WTC11 (cell line): Measurements from ENCODE around the gene KRTAP20-2. TPM values are rescaled to one million over a fixed set of nuclear protein-coding genes. Genes with fewer than 3 reads are reported as not detected.

ENCODE experiments used
- ATAC-seq: fragments of 200-7000 bp; cut with Tn5 transposase; 2 replicates; pipeline ENCODE4 v1.10.0; 2021; ENCODE audit warnings: mild to moderate bottlenecking, moderate library complexity
- CTCF ChIA-PET: fragments of 300-600 bp; sonication (Branson Sonifier 250); formaldehyde crosslinking; loops from one replicate; lab custom pipeline; 2021; ENCODE audit warnings: antibody characterized with exemption; lab: Charles Lee
- POLR2A ChIA-PET: fragments of 350-600 bp; sonication (Branson Sonifier 250); formaldehyde crosslinking; loops from one replicate; lab custom pipeline; 2021; ENCODE audit warnings: antibody characterized with exemption; lab: Charles Lee
- DNase-seq: peaks from one replicate; pipeline ENCODE4 v3.0.0; 2021; ENCODE audit warnings: low spot score
- H3K27ac Mint-ChIP-seq: 2 replicates; pipeline ENCODE4 v1.8.0; 2021; ENCODE audit warnings: mixed read lengths
- H3K27me3 Mint-ChIP-seq: 2 replicates; pipeline ENCODE4 v1.8.0; 2021; ENCODE audit warnings: low read depth, mild to moderate bottlenecking, moderate library complexity, mixed read lengths
- H3K36me3 Mint-ChIP-seq: 2 replicates; pipeline ENCODE4 v1.8.0; 2021; ENCODE audit warnings: mixed read lengths
- H3K4me1 Mint-ChIP-seq: 2 replicates; pipeline ENCODE4 v1.8.0; 2022; ENCODE audit warnings: mixed read lengths
- H3K4me3 Mint-ChIP-seq: 2 replicates; pipeline ENCODE4 v1.8.0; 2021; ENCODE audit warnings: mild to moderate bottlenecking, moderate library complexity, mixed read lengths
- H3K9me3 Mint-ChIP-seq: 2 replicates; pipeline ENCODE4 v1.8.0; 2021; ENCODE audit warnings: mixed read lengths
- CBFB ChIP-seq: sonication (generic); formaldehyde crosslinking; IDR thresholded peaks from 2 replicates; pipeline ENCODE4 v1.8.1; 2022; ENCODE audit warnings: mild to moderate bottlenecking, low read depth, missing genetic modification reagents
- ELF4 ChIP-seq: sonication (generic); formaldehyde crosslinking; IDR thresholded peaks from 2 replicates; pipeline ENCODE4 v1.8.1; 2022; ENCODE audit warnings: low read depth, mild to moderate bottlenecking, moderate library complexity, missing genetic modification reagents
- GABPB1 ChIP-seq: sonication (generic); formaldehyde crosslinking; IDR thresholded peaks from 2 replicates; pipeline ENCODE4 v1.8.1; 2023; ENCODE audit warnings: mild to moderate bottlenecking, missing genetic modification reagents
- IRF2 ChIP-seq: sonication (generic); formaldehyde crosslinking; IDR thresholded peaks from 2 replicates; pipeline ENCODE4 v1.8.0; 2022; ENCODE audit warnings: low read depth, missing genetic modification reagents, borderline replicate concordance
- NFE2L1 ChIP-seq: sonication (generic); formaldehyde crosslinking; IDR thresholded peaks from 2 replicates; pipeline ENCODE4 v1.8.1; 2023; ENCODE audit warnings: missing genetic modification reagents
- NR1H2 ChIP-seq: sonication (generic); formaldehyde crosslinking; IDR thresholded peaks from 2 replicates; pipeline ENCODE4 v1.9.0; 2021; ENCODE audit warnings: mild to moderate bottlenecking, moderate library complexity, missing genetic modification reagents
- RELA ChIP-seq: sonication (generic); formaldehyde crosslinking; IDR thresholded peaks from 2 replicates; pipeline ENCODE4 v1.8.1; 2022; ENCODE audit warnings: missing genetic modification reagents, mild to moderate bottlenecking, borderline replicate concordance
- TEAD1 ChIP-seq: sonication (generic); formaldehyde crosslinking; IDR thresholded peaks from 2 replicates; pipeline ENCODE4 v1.8.0; 2022; ENCODE audit warnings: mild to moderate bottlenecking, missing genetic modification reagents
- ZNF423 ChIP-seq: fragments of 250-450 bp; sonication (Bioruptor Pico); IDR thresholded peaks from 2 replicates; pipeline ENCODE4 v2.1.2; 2022; ENCODE audit warnings: mild to moderate bottlenecking, moderate library complexity
- total RNA-seq: library from RNA; stranded (reverse); gene quantifications from 3 replicates; pipeline ENCODE4 v1.2.3, GENCODE V29; 2021
- TF ChIP-seq, protein P1 (sequence below): sonication (generic); formaldehyde crosslinking; IDR thresholded peaks from 2 replicates; pipeline ENCODE4 v1.8.1; 2023; ENCODE audit warnings: mild to moderate bottlenecking, missing genetic modification reagents
- TF ChIP-seq, protein P2 (sequence below): sonication (generic); formaldehyde crosslinking; IDR thresholded peaks from 2 replicates; pipeline ENCODE4 v1.8.0; 2023; ENCODE audit warnings: mild to moderate bottlenecking, missing genetic modification reagents
- TF ChIP-seq, protein P3 (sequence below): sonication (generic); formaldehyde crosslinking; IDR thresholded peaks from 2 replicates; pipeline ENCODE4 v1.8.0; 2023; ENCODE audit warnings: missing genetic modification reagents, mild to moderate bottlenecking, borderline replicate concordance
- TF ChIP-seq, protein P4 (sequence below): sonication (generic); formaldehyde crosslinking; IDR thresholded peaks from 2 replicates; pipeline ENCODE4 v1.8.1; 2022; ENCODE audit warnings: mild to moderate bottlenecking, missing genetic modification reagents, moderate library complexity, borderline replicate concordance
- TF ChIP-seq, protein P5 (sequence below): sonication (generic); formaldehyde crosslinking; conservative IDR thresholded peaks from 2 replicates; pipeline ENCODE4 v1.8.1; 2023; ENCODE audit warnings: mild to moderate bottlenecking, low read depth, missing genetic modification reagents, moderate library complexity

Gene KRTAP20-2
- total RNA-seq, 1 experiment from 2014 or later, result not detected

DNA sequence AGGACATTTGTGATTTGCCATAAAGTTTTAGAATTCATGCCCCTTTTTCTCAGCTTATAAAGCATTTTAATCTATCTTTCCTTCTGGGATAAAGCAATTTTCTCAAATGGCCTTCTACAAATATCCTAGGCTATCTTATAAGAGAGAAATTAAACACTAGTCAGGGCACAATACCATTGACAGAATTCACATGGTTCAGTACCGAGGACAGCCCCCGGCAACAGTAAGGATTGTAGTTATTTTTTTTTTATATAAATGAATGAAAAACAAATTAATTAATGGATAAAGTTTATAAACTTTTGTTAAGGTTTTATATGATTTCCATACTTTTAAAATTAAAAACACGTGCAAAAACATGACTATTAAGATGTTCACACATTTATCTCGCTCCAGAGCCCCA is 6.9 kb upstream of the KRTAP20-2 start:
- ChIA-PET POLR2A (no interaction called here), CTCF (no interaction called here)
- H3K4me3 Mint-ChIP-seq, result no peak overlapping the region
- H3K36me3 Mint-ChIP-seq, result peaks cover 13% of the 10 kb centered on the region
- no peak for ATAC-seq
- TF ChIP-seq, protein P1, sequence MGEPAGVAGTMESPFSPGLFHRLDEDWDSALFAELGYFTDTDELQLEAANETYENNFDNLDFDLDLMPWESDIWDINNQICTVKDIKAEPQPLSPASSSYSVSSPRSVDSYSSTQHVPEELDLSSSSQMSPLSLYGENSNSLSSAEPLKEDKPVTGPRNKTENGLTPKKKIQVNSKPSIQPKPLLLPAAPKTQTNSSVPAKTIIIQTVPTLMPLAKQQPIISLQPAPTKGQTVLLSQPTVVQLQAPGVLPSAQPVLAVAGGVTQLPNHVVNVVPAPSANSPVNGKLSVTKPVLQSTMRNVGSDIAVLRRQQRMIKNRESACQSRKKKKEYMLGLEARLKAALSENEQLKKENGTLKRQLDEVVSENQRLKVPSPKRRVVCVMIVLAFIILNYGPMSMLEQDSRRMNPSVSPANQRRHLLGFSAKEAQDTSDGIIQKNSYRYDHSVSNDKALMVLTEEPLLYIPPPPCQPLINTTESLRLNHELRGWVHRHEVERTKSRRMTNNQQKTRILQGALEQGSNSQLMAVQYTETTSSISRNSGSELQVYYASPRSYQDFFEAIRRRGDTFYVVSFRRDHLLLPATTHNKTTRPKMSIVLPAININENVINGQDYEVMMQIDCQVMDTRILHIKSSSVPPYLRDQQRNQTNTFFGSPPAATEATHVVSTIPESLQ (CRISPR knock-in tag), result no peak
- TF ChIP-seq, protein P2, sequence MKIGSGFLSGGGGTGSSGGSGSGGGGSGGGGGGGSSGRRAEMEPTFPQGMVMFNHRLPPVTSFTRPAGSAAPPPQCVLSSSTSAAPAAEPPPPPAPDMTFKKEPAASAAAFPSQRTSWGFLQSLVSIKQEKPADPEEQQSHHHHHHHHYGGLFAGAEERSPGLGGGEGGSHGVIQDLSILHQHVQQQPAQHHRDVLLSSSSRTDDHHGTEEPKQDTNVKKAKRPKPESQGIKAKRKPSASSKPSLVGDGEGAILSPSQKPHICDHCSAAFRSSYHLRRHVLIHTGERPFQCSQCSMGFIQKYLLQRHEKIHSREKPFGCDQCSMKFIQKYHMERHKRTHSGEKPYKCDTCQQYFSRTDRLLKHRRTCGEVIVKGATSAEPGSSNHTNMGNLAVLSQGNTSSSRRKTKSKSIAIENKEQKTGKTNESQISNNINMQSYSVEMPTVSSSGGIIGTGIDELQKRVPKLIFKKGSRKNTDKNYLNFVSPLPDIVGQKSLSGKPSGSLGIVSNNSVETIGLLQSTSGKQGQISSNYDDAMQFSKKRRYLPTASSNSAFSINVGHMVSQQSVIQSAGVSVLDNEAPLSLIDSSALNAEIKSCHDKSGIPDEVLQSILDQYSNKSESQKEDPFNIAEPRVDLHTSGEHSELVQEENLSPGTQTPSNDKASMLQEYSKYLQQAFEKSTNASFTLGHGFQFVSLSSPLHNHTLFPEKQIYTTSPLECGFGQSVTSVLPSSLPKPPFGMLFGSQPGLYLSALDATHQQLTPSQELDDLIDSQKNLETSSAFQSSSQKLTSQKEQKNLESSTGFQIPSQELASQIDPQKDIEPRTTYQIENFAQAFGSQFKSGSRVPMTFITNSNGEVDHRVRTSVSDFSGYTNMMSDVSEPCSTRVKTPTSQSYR (CRISPR knock-in tag), result no peak
- TF ChIP-seq NFE2L1 (CRISPR knock-in tag) (no peak), NR1H2 (CRISPR knock-in tag) (no peak), CBFB (CRISPR knock-in tag) (no peak), RELA (CRISPR knock-in tag) (no peak), GABPB1 (CRISPR knock-in tag) (no peak), TEAD1 (CRISPR knock-in tag) (no peak), ZNF423 (no peak), IRF2 (CRISPR knock-in tag) (no peak), ELF4 (CRISPR knock-in tag) (no peak)
- TF ChIP-seq, protein P3, sequence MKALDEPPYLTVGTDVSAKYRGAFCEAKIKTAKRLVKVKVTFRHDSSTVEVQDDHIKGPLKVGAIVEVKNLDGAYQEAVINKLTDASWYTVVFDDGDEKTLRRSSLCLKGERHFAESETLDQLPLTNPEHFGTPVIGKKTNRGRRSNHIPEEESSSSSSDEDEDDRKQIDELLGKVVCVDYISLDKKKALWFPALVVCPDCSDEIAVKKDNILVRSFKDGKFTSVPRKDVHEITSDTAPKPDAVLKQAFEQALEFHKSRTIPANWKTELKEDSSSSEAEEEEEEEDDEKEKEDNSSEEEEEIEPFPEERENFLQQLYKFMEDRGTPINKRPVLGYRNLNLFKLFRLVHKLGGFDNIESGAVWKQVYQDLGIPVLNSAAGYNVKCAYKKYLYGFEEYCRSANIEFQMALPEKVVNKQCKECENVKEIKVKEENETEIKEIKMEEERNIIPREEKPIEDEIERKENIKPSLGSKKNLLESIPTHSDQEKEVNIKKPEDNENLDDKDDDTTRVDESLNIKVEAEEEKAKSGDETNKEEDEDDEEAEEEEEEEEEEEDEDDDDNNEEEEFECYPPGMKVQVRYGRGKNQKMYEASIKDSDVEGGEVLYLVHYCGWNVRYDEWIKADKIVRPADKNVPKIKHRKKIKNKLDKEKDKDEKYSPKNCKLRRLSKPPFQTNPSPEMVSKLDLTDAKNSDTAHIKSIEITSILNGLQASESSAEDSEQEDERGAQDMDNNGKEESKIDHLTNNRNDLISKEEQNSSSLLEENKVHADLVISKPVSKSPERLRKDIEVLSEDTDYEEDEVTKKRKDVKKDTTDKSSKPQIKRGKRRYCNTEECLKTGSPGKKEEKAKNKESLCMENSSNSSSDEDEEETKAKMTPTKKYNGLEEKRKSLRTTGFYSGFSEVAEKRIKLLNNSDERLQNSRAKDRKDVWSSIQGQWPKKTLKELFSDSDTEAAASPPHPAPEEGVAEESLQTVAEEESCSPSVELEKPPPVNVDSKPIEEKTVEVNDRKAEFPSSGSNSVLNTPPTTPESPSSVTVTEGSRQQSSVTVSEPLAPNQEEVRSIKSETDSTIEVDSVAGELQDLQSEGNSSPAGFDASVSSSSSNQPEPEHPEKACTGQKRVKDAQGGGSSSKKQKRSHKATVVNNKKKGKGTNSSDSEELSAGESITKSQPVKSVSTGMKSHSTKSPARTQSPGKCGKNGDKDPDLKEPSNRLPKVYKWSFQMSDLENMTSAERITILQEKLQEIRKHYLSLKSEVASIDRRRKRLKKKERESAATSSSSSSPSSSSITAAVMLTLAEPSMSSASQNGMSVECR (CRISPR knock-in tag), result no peak
- TF ChIP-seq, protein P4, sequence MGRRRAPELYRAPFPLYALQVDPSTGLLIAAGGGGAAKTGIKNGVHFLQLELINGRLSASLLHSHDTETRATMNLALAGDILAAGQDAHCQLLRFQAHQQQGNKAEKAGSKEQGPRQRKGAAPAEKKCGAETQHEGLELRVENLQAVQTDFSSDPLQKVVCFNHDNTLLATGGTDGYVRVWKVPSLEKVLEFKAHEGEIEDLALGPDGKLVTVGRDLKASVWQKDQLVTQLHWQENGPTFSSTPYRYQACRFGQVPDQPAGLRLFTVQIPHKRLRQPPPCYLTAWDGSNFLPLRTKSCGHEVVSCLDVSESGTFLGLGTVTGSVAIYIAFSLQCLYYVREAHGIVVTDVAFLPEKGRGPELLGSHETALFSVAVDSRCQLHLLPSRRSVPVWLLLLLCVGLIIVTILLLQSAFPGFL (CRISPR knock-in tag), result no peak
- TF ChIP-seq, protein P5, sequence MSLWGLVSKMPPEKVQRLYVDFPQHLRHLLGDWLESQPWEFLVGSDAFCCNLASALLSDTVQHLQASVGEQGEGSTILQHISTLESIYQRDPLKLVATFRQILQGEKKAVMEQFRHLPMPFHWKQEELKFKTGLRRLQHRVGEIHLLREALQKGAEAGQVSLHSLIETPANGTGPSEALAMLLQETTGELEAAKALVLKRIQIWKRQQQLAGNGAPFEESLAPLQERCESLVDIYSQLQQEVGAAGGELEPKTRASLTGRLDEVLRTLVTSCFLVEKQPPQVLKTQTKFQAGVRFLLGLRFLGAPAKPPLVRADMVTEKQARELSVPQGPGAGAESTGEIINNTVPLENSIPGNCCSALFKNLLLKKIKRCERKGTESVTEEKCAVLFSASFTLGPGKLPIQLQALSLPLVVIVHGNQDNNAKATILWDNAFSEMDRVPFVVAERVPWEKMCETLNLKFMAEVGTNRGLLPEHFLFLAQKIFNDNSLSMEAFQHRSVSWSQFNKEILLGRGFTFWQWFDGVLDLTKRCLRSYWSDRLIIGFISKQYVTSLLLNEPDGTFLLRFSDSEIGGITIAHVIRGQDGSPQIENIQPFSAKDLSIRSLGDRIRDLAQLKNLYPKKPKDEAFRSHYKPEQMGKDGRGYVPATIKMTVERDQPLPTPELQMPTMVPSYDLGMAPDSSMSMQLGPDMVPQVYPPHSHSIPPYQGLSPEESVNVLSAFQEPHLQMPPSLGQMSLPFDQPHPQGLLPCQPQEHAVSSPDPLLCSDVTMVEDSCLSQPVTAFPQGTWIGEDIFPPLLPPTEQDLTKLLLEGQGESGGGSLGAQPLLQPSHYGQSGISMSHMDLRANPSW (CRISPR knock-in tag), result no peak
- no peak for DNase-seq
- H3K27ac Mint-ChIP-seq, result no peak overlapping the region
- peaks cover 12% of the 10 kb centered on the region for H3K4me1 Mint-ChIP-seq
- no peaks in the 10 kb centered on the region for H3K27me3 Mint-ChIP-seq
- peaks cover 14% of the 10 kb centered on the region for H3K9me3 Mint-ChIP-seq
